D721Med (cell line): ENCODE data around the gene NBPF15.
"Not testable (repeated sequence)": the region's sequence is repeated elsewhere in the genome, so short reads cannot be mapped to it uniquely, and the experiment has no call there.

Experiments used
- DNase-seq: peaks from one replicate; pipeline ENCODE4 v3.0.0; 2011; ENCODE audit warnings: low spot score; ENCODE audit not compliant: insufficient read length
- FAIRE-seq: peaks from 2 replicates; lab custom pipeline; 2011; peaks lifted over from hg19 to GRCh38; lab: Jason Lieb, UNC
- TF ChIP-seq, protein P1 (sequence below): IDR thresholded peaks from 2 replicates; pipeline ENCODE4 v1.5.1; 2012; ENCODE audit warnings: mild to moderate bottlenecking, control low read depth; ENCODE audit not compliant: insufficient read depth; ENCODE audit errors: missing control alignments

NBPF15 gene

GRCh38 chr1:144461136-144461759 is at the start of gene NBPF15:
TSS of gene NBPF15 (minus strand) at chr1:144461669. CDS start at chr1:144440003, 21,666 bp downstream.
- not testable (repeated sequence) for DNase-seq, FAIRE-seq

GRCh38 chr1:144496429-144496828 is 35.0 kb upstream of the NBPF15 start:
- DNase-seq, FAIRE-seq: not testable (repeated sequence)

DNA sequence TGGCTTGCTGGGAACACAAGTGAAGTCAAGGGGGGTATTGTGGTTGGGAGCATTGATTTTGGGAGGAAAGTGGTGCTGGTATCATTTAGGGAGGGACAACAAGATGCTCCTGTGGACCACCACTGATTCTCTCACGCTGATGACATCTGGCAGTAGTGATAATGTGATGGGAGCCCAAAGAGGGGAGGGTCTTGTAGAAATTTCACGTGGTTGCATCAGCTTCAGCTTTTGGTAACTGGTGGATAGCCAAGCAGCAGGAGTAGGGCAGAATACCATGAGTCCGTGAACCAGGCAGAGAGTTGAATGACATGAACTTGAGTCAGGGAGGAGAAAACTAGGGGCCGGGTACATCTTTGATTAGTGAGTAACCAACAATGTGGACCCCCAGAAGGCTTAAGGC is 32.7 kb upstream of the NBPF15 start:
- not testable (repeated sequence) for DNase-seq, FAIRE-seq

GRCh38 chr1:144490394-144490793 is 28.9 kb upstream of the NBPF15 start:
- DNase-seq, FAIRE-seq: not testable (repeated sequence)

GRCh38 chr1:144487002-144487401 is 25.5 kb upstream of the NBPF15 start:
- not testable (repeated sequence) for FAIRE-seq, DNase-seq

- DNase-seq, FAIRE-seq: not testable (repeated sequence)
These were observed 23.9 kb upstream of the NBPF15 start for GRCh38 chr1:144485048-144485993.

DNA sequence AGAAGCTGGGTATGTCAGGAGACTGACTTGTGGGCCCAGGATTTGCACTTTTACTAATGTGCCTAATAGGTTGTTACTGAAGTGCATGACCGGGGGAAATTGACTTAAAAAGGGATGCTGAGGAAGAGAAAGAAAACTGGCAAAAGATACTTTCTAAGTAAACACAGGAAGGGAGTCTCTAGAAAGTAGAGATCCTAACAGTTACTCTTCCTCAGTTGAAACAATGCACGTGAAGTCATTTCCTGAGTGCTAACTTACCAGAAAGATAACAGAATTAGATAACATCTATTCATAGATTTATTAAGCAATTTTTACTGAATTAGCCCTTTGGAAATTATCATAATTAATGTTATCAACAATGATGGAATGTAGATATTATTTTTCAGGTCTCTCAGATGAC is 12.4 kb upstream of the NBPF15 start:
- DNase-seq, FAIRE-seq: not testable (repeated sequence)

DNA sequence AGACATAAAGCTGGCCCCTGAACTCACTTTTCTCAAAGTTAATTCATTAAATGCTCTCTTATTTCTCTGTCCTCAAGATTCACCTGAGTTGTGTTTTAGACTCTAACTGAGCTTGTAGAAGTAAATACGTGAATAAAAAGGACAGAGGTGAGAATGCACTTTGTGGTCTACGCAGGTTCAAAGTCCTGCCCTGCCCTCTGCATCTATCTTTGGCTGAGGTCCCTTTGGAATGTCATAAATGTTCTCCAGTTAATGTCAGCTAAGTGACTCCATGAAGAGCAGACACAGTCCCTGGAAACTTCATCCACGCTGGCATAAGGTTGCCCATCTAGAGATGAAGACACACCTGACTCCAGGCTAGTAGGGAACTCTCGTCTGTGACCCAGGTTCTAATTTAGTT is 10.0 kb upstream of the NBPF15 start:
- not testable (repeated sequence) for FAIRE-seq, DNase-seq

DNA sequence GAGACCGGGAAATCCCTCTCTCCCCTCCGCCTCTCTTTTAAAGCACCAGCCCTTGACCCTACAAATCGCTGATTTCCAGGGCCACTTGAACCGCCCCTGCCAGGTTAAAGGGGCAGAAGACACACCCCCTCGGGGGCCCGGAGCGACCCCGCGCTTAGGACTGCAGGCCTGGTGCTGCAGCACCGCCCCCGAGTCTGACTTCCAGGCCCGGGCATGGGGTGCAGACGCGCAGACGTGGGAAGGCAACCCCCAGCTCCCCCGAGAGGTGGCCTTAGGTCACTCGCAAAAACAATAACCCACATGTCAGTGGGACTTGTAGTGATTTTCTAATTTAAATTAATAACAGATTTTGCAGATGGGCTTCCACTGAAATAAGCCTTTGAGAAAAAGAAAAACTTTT is 309 bp upstream of the NBPF15 start:
- not testable (repeated sequence) for DNase-seq, FAIRE-seq

DNA sequence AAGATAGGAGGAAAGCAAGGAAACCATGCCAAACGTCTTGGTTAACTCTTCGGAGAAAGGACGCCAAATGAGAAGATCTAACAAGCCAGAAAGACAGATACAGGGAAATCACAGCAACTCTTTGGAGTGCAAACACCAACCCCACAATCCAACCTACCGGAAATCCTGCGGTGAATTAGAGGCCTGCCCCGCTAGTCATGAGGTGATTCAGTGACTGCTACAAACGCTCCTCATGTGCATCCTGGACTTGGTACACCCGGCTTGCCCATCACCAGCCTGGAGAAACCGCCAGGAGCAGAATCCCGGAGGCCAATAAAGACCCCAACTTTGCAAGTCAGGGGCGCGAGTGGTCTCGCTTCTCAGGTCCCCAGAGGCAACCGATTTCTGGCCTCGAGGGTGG is 783 bp downstream of the NBPF15 start:
- DNase-seq, FAIRE-seq: not testable (repeated sequence)

- not testable (repeated sequence) for DNase-seq, FAIRE-seq
These were observed 19.1 kb downstream of the NBPF15 start for GRCh38 chr1:144442402-144442801.

DNA sequence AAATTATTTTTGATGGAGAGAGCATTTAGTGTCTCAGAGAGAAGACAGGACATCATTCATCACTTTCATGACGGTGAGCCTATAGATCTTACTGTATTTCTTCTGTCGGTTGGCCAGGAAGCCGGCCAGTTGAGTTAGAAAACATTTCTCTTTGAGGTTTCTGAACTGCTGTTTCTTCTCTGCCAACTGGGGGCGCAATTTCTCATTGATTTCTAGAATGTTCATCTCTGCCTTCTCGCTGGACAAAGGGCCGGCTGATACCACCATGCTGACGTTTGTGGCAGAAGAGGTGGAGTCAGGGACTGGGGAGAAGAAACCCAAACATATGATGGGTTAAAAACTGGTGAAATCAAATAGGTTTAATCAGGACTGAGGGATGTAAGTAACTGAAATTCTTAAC is 21.7 kb downstream of the NBPF15 start:
- not testable (repeated sequence) for DNase-seq, FAIRE-seq
- TF ChIP-seq, protein P1, sequence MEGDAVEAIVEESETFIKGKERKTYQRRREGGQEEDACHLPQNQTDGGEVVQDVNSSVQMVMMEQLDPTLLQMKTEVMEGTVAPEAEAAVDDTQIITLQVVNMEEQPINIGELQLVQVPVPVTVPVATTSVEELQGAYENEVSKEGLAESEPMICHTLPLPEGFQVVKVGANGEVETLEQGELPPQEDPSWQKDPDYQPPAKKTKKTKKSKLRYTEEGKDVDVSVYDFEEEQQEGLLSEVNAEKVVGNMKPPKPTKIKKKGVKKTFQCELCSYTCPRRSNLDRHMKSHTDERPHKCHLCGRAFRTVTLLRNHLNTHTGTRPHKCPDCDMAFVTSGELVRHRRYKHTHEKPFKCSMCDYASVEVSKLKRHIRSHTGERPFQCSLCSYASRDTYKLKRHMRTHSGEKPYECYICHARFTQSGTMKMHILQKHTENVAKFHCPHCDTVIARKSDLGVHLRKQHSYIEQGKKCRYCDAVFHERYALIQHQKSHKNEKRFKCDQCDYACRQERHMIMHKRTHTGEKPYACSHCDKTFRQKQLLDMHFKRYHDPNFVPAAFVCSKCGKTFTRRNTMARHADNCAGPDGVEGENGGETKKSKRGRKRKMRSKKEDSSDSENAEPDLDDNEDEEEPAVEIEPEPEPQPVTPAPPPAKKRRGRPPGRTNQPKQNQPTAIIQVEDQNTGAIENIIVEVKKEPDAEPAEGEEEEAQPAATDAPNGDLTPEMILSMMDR: peak; percentile 1

- DNase-seq, FAIRE-seq: not testable (repeated sequence)
These were observed 42.4 kb downstream of the NBPF15 start for GRCh38 chr1:144418891-144419694.

DNA sequence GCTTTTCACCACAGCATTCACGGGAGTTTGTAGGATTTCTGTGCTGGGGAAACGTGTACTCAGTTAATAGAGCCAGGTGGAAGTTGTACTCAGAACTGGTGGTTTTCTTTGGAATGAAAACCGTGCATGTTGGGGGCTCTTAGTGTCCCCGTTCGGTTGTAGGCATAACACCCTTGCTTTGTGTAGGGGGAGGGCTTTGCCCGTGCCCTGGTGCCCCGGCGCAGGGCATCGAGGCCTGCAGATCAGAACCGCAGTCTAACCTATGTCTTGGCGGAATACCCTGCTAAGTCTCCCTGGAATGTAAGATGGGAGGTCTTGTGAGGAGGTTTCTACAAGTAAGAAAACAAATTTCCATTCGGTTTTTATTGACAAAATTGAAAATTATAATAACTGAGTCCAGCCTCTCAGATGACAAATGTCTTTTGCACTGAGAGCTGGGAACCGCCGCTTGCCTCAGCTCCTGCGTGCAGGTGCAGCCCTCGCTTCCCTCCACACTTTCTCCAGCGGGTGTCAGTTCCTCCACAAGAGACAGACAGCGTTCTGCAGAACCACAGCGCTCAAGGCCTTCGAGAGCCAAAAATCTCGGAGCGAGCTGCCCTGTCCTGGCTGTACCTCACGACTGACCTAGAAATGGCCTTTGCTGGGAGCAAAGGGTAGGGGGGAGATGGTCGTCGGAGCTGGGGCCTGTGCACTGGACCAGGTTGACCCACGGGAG is 47.9 kb downstream of the NBPF15 start:
- not testable (repeated sequence) for DNase-seq, FAIRE-seq

DNA sequence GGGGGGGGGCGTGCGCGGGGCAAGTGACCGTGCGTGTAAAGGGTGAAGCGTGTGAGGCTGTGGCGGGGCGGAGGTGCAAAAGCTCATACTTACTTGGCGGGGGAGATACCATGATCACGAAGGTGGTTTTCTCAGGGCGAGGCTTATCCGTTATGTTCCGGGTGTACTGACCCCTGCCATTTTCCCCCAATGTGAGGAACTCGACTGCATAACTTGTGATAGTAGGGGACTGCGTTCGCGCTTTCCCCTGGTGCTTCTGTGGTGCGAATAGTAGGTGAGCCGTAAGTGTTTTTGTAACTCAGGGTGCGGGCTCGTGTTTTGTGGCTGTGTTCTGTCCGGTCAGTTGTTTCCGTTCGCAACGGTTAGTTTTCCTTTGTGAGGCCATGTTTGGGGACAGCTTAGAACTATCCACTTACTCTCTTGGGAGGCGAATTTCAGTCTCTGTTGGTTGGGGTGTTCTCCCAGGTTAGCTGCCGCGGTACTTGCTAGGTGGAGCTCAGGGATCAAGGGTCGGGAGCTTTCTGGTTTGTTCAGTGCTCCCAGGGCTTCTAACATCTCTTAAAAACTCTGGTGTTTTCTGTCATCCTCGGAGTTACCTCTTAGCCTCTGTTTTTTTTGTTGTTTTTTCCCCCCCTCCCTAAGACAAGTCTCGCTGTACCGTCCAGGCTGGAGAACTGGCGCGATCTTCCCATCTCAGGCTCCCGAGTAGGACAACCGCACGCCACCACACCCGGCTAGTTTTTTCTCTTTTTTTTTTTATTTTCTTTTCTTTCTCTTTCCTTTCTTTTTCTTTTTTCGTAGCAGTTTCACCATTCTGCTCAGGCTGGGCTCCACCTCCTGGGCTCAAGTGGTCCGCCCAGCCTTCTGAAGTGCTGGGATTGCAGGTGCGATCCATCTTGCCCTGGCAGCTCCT is 48.7 kb downstream of the NBPF15 start:
- not testable (repeated sequence) for FAIRE-seq

DNA sequence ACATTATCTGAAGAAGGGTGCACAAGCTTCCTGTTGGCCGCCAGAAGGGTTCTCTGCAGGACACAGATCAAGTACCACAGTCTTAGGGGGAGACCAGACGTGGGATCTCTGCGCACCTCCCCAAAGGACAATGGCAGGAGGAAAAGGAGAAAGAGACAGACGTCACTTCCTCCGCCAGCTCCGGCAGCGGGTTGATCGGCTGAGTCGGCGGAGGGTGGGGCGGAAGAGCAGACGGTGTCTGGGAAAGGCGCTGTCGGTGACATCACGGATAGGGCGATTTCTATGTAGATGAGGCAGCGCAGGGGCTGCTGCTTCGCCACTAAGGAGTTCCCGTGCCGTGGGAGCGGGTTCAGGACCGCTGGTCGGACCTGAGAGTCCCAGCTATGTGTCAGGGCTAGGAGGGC is 49.4 kb downstream of the NBPF15 start:
- not testable (repeated sequence) for DNase-seq

More for the DNA sequence above, 48.7 kb downstream of the NBPF15 start:
- peak; percentile 58 for DNase-seq

More for the DNA sequence above, 49.4 kb downstream of the NBPF15 start:
- not testable (repeated sequence) for FAIRE-seq
